Measurements from ENCODE around the gene TSR3. TPM values are rescaled to one million over a fixed set of nuclear protein-coding genes. Genes with fewer than 3 reads are reported as not detected.

Gene TSR3
- total RNA-seq, 1 donor from 2014 or later: 67.3 TPM

DNA sequence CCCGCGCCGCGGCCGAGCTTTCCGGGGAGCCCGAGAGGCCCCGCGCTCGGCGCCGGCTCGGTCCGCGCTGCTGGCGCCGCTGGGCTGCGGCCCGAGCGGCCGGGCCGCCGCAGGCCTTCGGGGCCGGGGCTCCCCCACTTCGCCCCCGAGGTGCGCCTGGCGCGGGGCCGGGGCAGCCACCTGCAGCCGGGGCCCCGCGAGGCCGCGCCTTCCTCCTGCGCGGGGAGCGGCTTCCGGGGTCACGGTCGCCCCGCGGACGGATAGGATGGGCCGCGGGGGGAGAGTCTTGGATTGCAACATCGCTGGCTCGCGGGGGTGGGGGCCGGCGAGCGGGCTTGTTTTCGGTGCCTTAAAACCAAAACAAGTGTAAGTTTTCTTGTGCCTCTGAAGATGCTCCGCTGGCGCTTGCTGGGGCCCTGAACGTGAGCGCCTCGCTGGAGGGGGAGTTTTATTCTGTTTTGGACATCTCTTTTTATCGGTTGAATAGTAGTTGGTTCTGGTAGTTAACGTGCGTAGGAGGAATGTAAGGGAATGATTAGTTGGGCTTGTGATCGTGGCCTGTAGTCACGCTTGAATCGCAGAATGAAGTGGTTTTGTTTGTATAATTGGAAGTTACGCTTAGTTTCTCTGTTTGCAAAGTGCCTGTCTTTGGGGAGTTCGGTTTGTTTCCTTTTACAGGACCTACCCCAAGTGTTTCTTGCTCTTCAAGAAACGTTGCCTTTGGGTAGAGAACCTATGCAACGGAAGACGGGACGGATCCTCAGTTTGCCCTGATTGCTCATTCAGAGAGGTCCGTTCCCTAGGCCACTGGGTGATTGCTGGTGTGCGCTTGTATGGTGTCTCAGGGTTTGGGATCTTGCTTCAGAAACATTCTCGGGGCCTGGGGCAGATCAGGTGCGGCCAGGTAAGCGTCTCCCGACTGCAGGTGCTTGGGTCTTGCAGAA, 41.5 kb downstream of the TSR3 start:
- peak; percentile 44 to 50 for DNase-seq (ENCODE audit: low read depth in 2 of 2)

DNA sequence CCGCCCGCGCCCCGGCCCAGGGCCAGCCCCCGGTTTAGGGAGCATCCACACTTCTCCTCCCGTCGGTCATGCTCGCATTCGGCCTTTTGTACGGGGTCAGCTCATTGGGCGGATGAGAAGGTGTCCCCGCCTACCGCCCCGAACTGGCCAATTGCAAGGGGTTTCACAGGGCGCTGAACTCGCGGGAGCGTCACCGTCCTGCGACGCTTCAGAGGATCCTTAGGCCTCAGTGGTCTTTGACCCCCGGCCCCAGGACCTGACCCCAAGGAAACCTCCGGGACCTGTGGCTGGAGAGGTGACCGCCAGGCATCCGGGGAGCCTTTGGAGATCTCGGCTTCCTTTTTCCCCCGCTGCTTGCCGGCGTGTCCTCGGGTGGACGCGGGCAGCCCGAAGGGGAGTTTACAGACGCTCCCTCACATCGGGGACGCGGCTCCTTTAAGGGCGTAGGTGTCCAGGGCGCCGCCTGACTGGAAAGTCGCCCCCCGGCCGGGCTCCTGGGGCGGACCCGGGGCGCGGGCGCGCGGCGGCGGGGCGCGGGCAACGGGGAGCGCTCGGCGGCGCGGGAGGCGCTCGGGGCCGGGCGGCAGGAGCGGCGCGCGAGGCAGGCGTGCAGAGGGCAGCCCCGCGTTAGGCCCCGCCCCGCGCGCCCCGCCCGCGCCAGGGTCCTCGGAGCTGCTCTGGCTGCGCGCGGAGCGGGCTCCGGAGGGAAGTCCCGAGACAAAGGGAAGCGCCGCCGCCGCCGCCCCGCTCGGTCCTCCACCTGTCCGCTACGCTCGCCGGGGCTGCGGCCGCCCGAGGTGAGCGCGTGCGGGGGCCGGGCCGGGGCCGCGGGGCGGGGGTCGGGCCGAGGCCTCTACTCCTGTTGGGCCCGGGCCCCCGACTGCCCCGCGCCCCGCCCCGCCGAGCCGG, 42.4 kb downstream of the TSR3 start, which contains the start of gene UBE2I:
Gene UBE2I (plus strand): TSS at position 660 of the 909 bp plus-strand sequence. CDS start 4,395 bp downstream, outside the sequence.
- peak; percentile 98 to 99 for DNase-seq (ENCODE audit: low read depth in 2 of 2)

DNA sequence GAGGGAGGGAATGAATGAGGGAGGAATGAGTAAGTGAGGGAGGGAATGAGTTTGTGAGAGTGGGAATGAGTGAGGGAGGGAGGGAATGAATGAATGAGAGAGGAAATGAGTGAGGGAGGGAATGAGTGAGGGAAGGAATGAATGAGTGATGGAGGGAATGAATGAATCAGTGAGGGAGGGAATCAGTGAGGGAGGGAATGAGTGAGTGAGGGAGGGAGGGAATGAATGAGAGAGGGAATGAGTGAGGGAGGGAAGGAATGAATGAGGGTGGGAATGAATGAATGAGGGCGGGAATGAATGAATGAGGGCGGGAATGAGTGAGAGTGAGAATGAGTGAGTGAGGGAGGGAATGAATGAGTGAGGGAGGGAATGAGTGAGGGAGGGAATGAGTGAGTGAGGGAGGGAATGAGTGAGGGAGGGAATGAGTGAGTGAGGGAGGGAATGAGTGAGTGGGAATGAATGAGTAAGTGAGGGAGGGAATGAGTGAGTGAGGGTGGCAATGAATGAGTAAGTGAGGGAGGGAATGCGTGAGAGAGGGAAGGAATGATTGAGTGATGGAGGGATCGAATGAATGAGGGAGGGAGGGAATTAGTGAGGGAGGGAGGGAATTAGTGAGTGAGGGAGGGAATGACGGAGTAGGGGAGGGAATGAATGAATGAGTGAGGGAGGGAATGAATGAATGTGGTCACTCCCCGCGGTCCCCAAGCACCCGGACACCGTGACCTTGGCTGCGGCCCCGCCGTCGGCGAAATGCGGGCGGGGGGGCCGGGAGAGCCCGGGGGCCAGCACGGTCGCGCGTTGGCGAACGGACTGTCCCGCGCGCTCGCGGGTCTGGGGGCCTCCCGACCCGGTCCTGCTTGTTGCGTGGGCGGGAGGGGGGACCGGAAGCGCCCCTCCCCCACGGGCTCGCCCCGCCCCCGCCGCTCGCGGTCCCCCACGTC, 43.4 kb downstream of the TSR3 start:
- peak in 1 of 2 donors; percentile 23 for DNase-seq (ENCODE audit: low read depth in 2 of 2)

GRCh38 chr16:1306334-1306733, 45.3 kb downstream of the TSR3 start:
- no peak for DNase-seq (ENCODE audit: low read depth in 2 of 2)

GRCh38 chr16:1305823-1306222, 45.9 kb downstream of the TSR3 start:
- no peak for DNase-seq (ENCODE audit: low read depth in 2 of 2)

- DNase-seq (ENCODE audit: low read depth in 2 of 2): no peak
These were observed 50.1 kb downstream of the TSR3 start for GRCh38 chr16:1301562-1301961.

GRCh38 chr16:1300664-1301476, 50.8 kb downstream of the TSR3 start:
- peak; percentile 64 to 76 for DNase-seq (ENCODE audit: low read depth in 2 of 2)

DNA sequence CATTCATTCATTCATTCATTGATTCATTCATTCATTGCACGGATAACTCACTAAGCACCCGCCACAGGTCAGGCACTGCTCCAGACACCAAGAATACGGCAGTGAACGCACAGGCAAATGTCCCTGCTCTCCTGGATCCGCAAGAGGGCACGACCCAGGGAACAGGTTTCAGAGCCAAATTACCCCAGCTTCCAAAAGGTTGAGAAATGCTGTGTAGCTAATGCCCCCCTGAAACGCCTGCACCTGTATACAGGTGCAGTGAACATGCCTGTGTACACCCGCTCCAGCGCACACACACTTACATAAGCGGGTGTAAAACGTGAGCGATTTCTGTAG, 51.8 kb downstream of the TSR3 start:
- no peak for DNase-seq (ENCODE audit: low read depth in 2 of 2)

Other genes starting within 250 kb of the TSR3 start
- gene CACNA1H, start 198.8 kb downstream of the TSR3 start, total RNA-seq: under 0.01 TPM in 2 replicates
- not detected in 2 replicates for gene TPSG1, start 126.6 kb downstream of the TSR3 start, total RNA-seq
- not detected in 2 replicates for gene TPSB2, start 121.7 kb downstream of the TSR3 start, total RNA-seq
- not detected in 2 replicates for gene TPSAB1, start 111.2 kb downstream of the TSR3 start, total RNA-seq
- not detected in 2 replicates for gene TPSD1, start 95.8 kb downstream of the TSR3 start, total RNA-seq
- 29.6 and 35.3 TPM in 2 replicates for gene UBE2I, start 42.2 kb downstream of the TSR3 start, total RNA-seq
- 1.2 and 1.3 TPM in 2 replicates for gene BAIAP3, start 18.2 kb downstream of the TSR3 start, total RNA-seq
- gene GNPTG, start 53 bp upstream of the TSR3 start, total RNA-seq: 19.2 and 31.7 TPM in 2 replicates
- 3.9 and 5.6 TPM in 2 replicates for gene UNKL, start 62.8 kb upstream of the TSR3 start, total RNA-seq
- gene UQCC4, start 68.9 kb upstream of the TSR3 start, total RNA-seq: 12.9 and 18.5 TPM in 2 replicates
- not detected in 2 replicates for gene PERCC1, start 79.2 kb upstream of the TSR3 start, total RNA-seq
- under 0.01 and 0.40 TPM in 2 replicates for gene CCDC154, start 92.7 kb upstream of the TSR3 start, total RNA-seq
- 62.5 and 69.8 TPM in 2 replicates for gene CLCN7, start 123.2 kb upstream of the TSR3 start, total RNA-seq
- gene PTX4, start 137.1 kb upstream of the TSR3 start, total RNA-seq: under 0.01 TPM in 1 of 2 replicates, not detected in the other
- 10.2 and 17.9 TPM in 2 replicates for gene TELO2, start 141.5 kb upstream of the TSR3 start, total RNA-seq
- 89.6 and 101 TPM in 2 replicates for gene TMEM204, start 181.8 kb upstream of the TSR3 start, total RNA-seq